ENCODE results near the gene DENND11. TPM values are rescaled to one million over a fixed set of nuclear protein-coding genes. Genes with fewer than 3 reads are reported as not detected.

Gene DENND11
- total and polyA plus RNA-seq, 2 donors (not counting 3 experiments of a cell fraction or from before 2014, with no cell fraction given) = 14.7 to 25.9 TPM

GRCh38 chr7:141737836-141738591 lies 36.0 kb upstream of the DENND11 start, which contains the start of gene SSBP1:
SSBP1 (plus strand) TSS chr7:141738358; CDS start chr7:141739167, 809 bp downstream.
- Histone ChIP-seq H3K27me3 (ENCODE audit: control insufficient read depth in 2 of 2, insufficient read depth in 2 of 2, low read length in 2 of 2) (no peaks in the 10 kb centered on the region), H3K4me2 (ENCODE audit: insufficient read depth, low read length) (peak within 1 kb of the TSS; percentile 98), H3K36me3 (ENCODE audit: control insufficient read depth in 2 of 2, extremely low read depth in 1 of 2, insufficient read depth in 2 of 2, low read length in 2 of 2) (peaks cover 5 to 9% of the 10 kb centered on the region in 2 experiments), H3K9me1 (replicated peaks; ENCODE audit: control insufficient read depth, extremely low read depth, insufficient read depth, low read length) (no peaks in the 10 kb centered on the region), H3K79me2 (ENCODE audit: control insufficient read depth, insufficient read depth, low read length) (peaks cover 36% of the 10 kb centered on the region), H3K4me1 (ENCODE audit: control insufficient read depth, extremely low read depth, insufficient read depth, low read length) (peaks cover 16% of the 10 kb centered on the region), H3K27ac (ENCODE audit: insufficient read depth, low read depth, low read length) (peak within 1 kb of the TSS; percentile 92), H3K4me3 (replicated peaks in 1 of 3; ENCODE audit: insufficient read depth in 1 of 3, low read depth in 1 of 3, low read length in 3 of 3) (peak within 1 kb of the TSS; percentile 74 to 99 (median 96)), H4K20me1 (replicated peaks; ENCODE audit: control insufficient read depth, extremely low read depth, insufficient read depth, low read length) (no peaks in the 10 kb centered on the region), H2AFZ (ENCODE audit: low read depth, low read length) (peak within 1 kb of the TSS; percentile 98), H3K9ac (replicated peaks; ENCODE audit: extremely low read depth, insufficient read depth, low read length) (peak within 1 kb of the TSS; percentile 98), H3K9me3 (replicated peaks; ENCODE audit: control insufficient read depth, insufficient read depth, low read length) (no peaks in the 10 kb centered on the region)
- dilution Hi-C loops (cut with MboI; ENCODE audit: extremely low pct_ligation_motif_present, low sequenced_read_pairs) = no loop called here
- no peak for TF ChIP-seq EZH2 (IDR thresholded peaks at IDR 0.05; ENCODE audit: borderline replicate concordance, low read depth, low read length, severe bottlenecking)
- TF ChIP-seq POLR2AphosphoS5 (IDR thresholded peaks at IDR 0.05; ENCODE audit: insufficient read depth, low read depth, low read length) = peak; percentile 76
- peak; percentile 15 for TF ChIP-seq FOS (IDR thresholded peaks at IDR 0.05; ENCODE audit: borderline replicate concordance, insufficient read depth, low read length)
- peak; percentile 59 for TF ChIP-seq MAX (IDR thresholded peaks at IDR 0.05; ENCODE audit: insufficient read depth, insufficient read length)
- peak; percentile 1 for TF ChIP-seq MYC (IDR thresholded peaks at IDR 0.05; ENCODE audit: low read depth, low read length)
- TF ChIP-seq JUN (IDR thresholded peaks at IDR 0.05; ENCODE audit: borderline replicate concordance, insufficient read depth, insufficient read length, low read depth) = no peak
- peak; percentile 89 for TF ChIP-seq POLR2A (IDR thresholded peaks at IDR 0.05; ENCODE audit: low read depth, low read length)
- peak; percentile 76 to 86 for TF ChIP-seq CTCF (IDR thresholded peaks at IDR 0.05; ENCODE audit: extremely low read depth in 1 of 2, insufficient read depth in 1 of 2, low read depth in 1 of 2, low read length in 2 of 2)
- intact Hi-C loops (cut with micrococcal nuclease) = loop anchor here (1.0 kb wide), 7 partner anchors 37 to 724 kb away; partner anchors contain the start of genes AGK and MRPS33
- peak; percentile 94 for FAIRE-seq
- DNase-seq (ENCODE audit: low read depth, low spot score) = peak; percentile 99
- ChIA-PET CTCF (interaction anchor here (0.7 to 3.3 kb wide), 31 partner anchors 9 to 1057 kb away, joined by 3 to 83 read pairs (median 5); partner anchors contain the start of genes AGK, DENND11, MRPS33 and WEE2), POLR2A (interaction anchor here (0.6 to 1.0 kb wide), 2 partner anchors 64 to 1349 kb away, joined by 3 read pairs; no protein-coding TSS in a partner anchor)
- BruUV-seq (replicated peaks) = no TSS peak
